ENCODE measurements around the gene C12orf60. TPM values are rescaled to one million over a fixed set of nuclear protein-coding genes. Genes with fewer than 3 reads are reported as not detected.

C12orf60 gene
- total and polyA plus RNA-seq, 2 donors from 2014 or later = 2.0 to 4.5 TPM

- no peaks in the 10 kb centered on the region for H3K27me3 ChIP-seq (ENCODE audit: control insufficient read depth, insufficient read depth, low read length)
- DNase-seq (peak in 1 of 5 donors; percentile 31), FAIRE-seq (no peak)
Observed at GRCh38 chr12:14775636-14775980, 27.9 kb upstream of the C12orf60 start.

DNA sequence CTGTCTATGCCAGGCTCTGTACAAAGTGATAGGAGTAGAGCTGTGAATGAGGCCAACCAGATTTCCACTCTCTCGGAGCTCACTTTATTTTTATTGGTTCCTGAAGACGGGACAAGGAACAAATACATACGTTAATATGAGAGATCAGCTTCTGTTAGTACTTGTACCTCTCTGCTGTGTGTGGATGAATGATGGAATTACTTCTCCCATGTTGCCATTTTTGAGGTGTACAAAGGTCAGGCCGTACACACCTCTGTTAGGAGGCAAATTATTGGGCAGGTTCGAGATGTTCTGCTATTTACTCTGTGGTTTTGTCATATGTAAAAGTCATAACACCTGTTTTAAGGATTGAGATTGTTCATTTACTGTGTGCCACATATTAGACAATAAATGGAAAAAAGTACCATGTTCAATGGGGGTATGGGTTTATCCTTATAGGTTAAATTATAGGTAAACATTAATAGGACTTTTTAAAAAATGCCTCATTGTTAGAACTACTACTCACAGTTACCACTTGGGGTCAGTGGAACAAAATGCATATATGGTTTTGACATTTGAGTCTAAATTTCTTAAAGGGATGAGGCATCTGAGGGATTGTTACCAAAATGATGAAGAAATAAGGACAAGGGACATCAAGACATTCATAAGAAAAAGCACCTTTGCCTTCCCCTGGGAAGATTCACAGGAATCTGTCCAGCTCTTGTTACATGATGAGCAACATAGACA is 27.1 kb upstream of the C12orf60 start:
- Histone ChIP-seq H3K36me3 (ENCODE audit: control insufficient read depth in 2 of 3, insufficient read depth in 3 of 3, low read length in 3 of 3) (no peaks in the 10 kb centered on the region), H3K27ac (ENCODE audit: low read depth in 2 of 2, low read length in 2 of 2) (no peak overlapping the region), H3K4me1 (ENCODE audit: control insufficient read depth in 2 of 3, insufficient read depth in 2 of 3, low read depth in 1 of 3, low read length in 3 of 3) (peaks cover 3 to 6% (median 3%) of the 10 kb centered on the region in 3 donors), H3K9ac (ENCODE audit: low read length in 3 of 3) (peak overlapping the region in 1 of 3 donors; percentile 5), H3K4me3 (ENCODE audit: low read length in 3 of 3) (no peak overlapping the region), H3K9me3 (ENCODE audit: control insufficient read depth in 2 of 3, insufficient read depth in 1 of 3, low read length in 3 of 3) (no peaks in the 10 kb centered on the region), H3K27me3 (ENCODE audit: control insufficient read depth, insufficient read depth, low read length) (no peaks in the 10 kb centered on the region)
- DNase-seq (peak in 1 of 5 donors; percentile 39), FAIRE-seq (no peak)
- TF ChIP-seq, protein P1, sequence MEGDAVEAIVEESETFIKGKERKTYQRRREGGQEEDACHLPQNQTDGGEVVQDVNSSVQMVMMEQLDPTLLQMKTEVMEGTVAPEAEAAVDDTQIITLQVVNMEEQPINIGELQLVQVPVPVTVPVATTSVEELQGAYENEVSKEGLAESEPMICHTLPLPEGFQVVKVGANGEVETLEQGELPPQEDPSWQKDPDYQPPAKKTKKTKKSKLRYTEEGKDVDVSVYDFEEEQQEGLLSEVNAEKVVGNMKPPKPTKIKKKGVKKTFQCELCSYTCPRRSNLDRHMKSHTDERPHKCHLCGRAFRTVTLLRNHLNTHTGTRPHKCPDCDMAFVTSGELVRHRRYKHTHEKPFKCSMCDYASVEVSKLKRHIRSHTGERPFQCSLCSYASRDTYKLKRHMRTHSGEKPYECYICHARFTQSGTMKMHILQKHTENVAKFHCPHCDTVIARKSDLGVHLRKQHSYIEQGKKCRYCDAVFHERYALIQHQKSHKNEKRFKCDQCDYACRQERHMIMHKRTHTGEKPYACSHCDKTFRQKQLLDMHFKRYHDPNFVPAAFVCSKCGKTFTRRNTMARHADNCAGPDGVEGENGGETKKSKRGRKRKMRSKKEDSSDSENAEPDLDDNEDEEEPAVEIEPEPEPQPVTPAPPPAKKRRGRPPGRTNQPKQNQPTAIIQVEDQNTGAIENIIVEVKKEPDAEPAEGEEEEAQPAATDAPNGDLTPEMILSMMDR (IDR thresholded peaks at IDR 0.05; ENCODE audit: borderline replicate concordance, extremely low read depth, insufficient read depth) = no peak
- intact Hi-C loops (cut with DNase I) = no loop called here

More at GRCh38 chr12:14775636-14775980, 27.9 kb upstream of the C12orf60 start:
- Histone ChIP-seq H3K4me3 (ENCODE audit: low read length in 3 of 3) (peak overlapping the region; percentile 66 to 81 (median 77)), H3K4me1 (ENCODE audit: control insufficient read depth in 2 of 3, insufficient read depth in 2 of 3, low read depth in 1 of 3, low read length in 3 of 3) (peaks cover 3 to 6% (median 3%) of the 10 kb centered on the region in 3 donors), H3K9ac (ENCODE audit: low read length in 3 of 3) (peak overlapping the region in 2 of 3 donors; percentile 74 to 92), H3K36me3 (ENCODE audit: control insufficient read depth in 2 of 3, insufficient read depth in 3 of 3, low read length in 3 of 3) (no peaks in the 10 kb centered on the region), H3K9me3 (ENCODE audit: control insufficient read depth in 2 of 3, insufficient read depth in 1 of 3, low read length in 3 of 3) (no peaks in the 10 kb centered on the region), H3K27ac (ENCODE audit: low read depth in 2 of 2, low read length in 2 of 2) (peak overlapping the region; percentile 95 to 96)
- intact Hi-C loops (cut with DNase I) = no loop called here
- TF ChIP-seq, protein P1 (IDR thresholded peaks at IDR 0.05; ENCODE audit: borderline replicate concordance, extremely low read depth, insufficient read depth) = no peak

DNA sequence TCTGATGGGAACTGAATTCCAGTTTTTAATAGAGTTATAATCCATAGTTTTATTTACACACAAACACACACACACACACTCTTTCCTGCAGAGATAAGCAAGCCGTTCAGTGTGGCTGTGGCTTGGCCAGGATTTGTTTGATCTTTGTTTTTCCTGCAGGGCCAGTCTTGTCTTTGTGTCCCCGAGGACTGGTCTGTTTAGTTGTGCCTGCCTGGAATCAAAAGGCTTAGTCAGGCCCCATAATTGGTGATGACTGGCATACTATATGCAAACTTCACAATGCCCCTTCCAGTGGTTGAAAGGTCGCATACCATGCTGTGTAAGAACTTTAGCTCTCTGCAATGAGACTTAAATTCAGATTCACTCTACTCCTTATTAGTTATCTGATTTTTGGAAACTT is 26.2 kb upstream of the C12orf60 start:
- Histone ChIP-seq H3K4me3 (ENCODE audit: low read length in 3 of 3) (no peak overlapping the region), H3K36me3 (ENCODE audit: control insufficient read depth in 2 of 3, insufficient read depth in 3 of 3, low read length in 3 of 3) (no peaks in the 10 kb centered on the region), H3K9ac (ENCODE audit: low read length in 3 of 3) (no peak overlapping the region), H3K27ac (ENCODE audit: low read depth in 2 of 2, low read length in 2 of 2) (no peak overlapping the region), H3K27me3 (ENCODE audit: control insufficient read depth, insufficient read depth, low read length) (no peaks in the 10 kb centered on the region), H3K4me1 (ENCODE audit: control insufficient read depth in 2 of 3, insufficient read depth in 2 of 3, low read depth in 1 of 3, low read length in 3 of 3) (peaks cover 0 to 4% (median 3%) of the 10 kb centered on the region in 3 donors), H3K9me3 (ENCODE audit: control insufficient read depth in 2 of 3, insufficient read depth in 1 of 3, low read length in 3 of 3) (no peaks in the 10 kb centered on the region)
- TF ChIP-seq, protein P1 (IDR thresholded peaks at IDR 0.05; ENCODE audit: borderline replicate concordance, extremely low read depth, insufficient read depth) = no peak
- DNase-seq = no peak
- no peak for FAIRE-seq
- intact Hi-C loops (cut with DNase I) = no loop called here
